Subcutaneous abdominal adipose tissue (tissue), 5 donors: ENCODE measurements around the gene UNC50.
"Not testable (repeated sequence)": the region's sequence is repeated elsewhere in the genome, so short reads cannot be mapped to it uniquely, and the experiment has no call there.

ENCODE experiments used
- H3K27ac ChIP-seq: one replicate; pipeline ENCODE4 v1.7.0; 2013; ENCODE audit warnings: low read depth, mild to moderate bottlenecking, inconsistent platforms, low read length, moderate library complexity
- H3K27me3 ChIP-seq, 5 donors: one replicate each; pipeline ENCODE4 v1.7.0; 2013; ENCODE audit warnings: low read length in 5 of 5, inconsistent platforms in 1 of 5; ENCODE audit not compliant: control insufficient read depth in 5 of 5, insufficient read depth in 4 of 5
- H3K36me3 ChIP-seq, 5 donors: one replicate each; pipeline ENCODE4 v1.7.0; 2013; ENCODE audit warnings: low read length in 5 of 5; ENCODE audit not compliant: control insufficient read depth in 5 of 5, insufficient read depth in 5 of 5
- H3K4me1 ChIP-seq, 5 donors: one replicate each; pipeline ENCODE4 v1.7.0; 2013; ENCODE audit warnings: low read length in 5 of 5, mild to moderate bottlenecking in 3 of 5, moderate library complexity in 1 of 5; ENCODE audit not compliant: control insufficient read depth in 5 of 5, insufficient read depth in 5 of 5
- H3K4me3 ChIP-seq, 5 donors: one replicate each; pipeline ENCODE4 v1.7.0; 2013; ENCODE audit warnings: low read length in 5 of 5, low read depth in 1 of 5
- H3K9ac ChIP-seq, 5 donors: one replicate each; pipeline ENCODE4 v1.7.0; 2013; ENCODE audit warnings: low read length in 5 of 5, mild to moderate bottlenecking in 4 of 5, moderate library complexity in 3 of 5
- H3K9me3 ChIP-seq, 5 donors: one replicate each; pipeline ENCODE4 v1.7.0; 2013; ENCODE audit warnings: low read length in 5 of 5; ENCODE audit not compliant: control insufficient read depth in 5 of 5
- donor health status: healthy.
- donor health status: healthy.
- donor health status: healthy.
- donor health status: healthy.
- donor health status: healthy.

UNC50 gene

GRCh38 chr2:98586551-98587140 is 21.7 kb upstream of the UNC50 start:
- Histone ChIP-seq H3K9me3 (no peaks in the 10 kb centered on the region), H3K4me3 (no peak overlapping the region), H3K9ac (no peak overlapping the region), H3K27me3 (no peaks in the 10 kb centered on the region), H3K4me1 (no peaks in the 10 kb centered on the region), H3K27ac (no peak overlapping the region), H3K36me3 (peaks cover 24 to 73% (median 39%) of the 10 kb centered on the region in 5 donors)

GRCh38 chr2:98588880-98589431 is 19.4 kb upstream of the UNC50 start:
- no peaks in the 10 kb centered on the region for H3K9me3 ChIP-seq
- H3K9ac ChIP-seq = no peak overlapping the region
- peaks cover 12 to 68% (median 25%) of the 10 kb centered on the region in 5 donors for H3K36me3 ChIP-seq
- H3K4me1 ChIP-seq = no peaks in the 10 kb centered on the region
- H3K27ac ChIP-seq = no peak overlapping the region
- no peak overlapping the region for H3K4me3 ChIP-seq
- H3K27me3 ChIP-seq = no peaks in the 10 kb centered on the region

DNA sequence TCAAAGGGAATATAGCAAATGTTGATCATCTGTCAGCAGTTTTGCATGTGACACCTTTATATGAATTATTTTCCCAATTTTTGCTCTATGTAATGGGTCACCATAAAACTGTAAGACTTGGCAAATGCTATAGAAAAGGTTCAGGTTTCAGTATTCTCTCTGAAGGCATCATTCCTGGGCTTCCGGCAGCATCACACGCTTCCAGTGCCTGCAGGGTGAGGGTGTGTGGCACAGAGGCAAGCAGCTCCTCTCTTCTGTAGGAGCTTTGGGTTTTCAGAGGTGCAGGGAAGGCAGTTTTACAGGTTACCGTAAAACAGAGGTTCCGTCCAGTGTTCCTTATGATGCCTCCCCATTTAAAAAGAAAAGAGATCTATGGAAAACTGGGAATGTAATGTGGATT is 18.9 kb upstream of the UNC50 start:
- no peaks in the 10 kb centered on the region for H3K27me3 ChIP-seq
- peaks cover 12 to 62% (median 20%) of the 10 kb centered on the region in 5 donors for H3K36me3 ChIP-seq
- H3K4me3 ChIP-seq = no peak overlapping the region

DNA sequence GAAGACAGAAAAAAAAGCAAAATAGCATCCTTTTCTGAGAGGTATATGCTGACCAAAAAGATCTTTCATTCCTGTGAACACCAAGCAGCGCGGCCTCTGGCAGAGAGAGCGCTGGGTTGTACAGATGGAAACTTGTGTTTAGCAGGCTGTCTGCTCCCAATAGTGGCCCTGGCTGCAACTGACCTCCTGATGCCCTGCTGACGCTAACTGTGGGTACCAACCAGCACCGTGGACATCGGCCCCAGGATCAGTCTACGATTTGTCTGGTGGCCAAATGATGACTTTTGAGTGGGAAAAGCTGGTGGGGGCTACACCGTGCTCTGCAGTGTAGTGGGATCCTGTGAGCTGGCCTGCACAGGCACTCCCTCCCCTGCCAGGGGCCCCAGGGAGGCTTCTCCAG is 15.8 kb upstream of the UNC50 start:
- no peaks in the 10 kb centered on the region for H3K9me3 ChIP-seq
- H3K4me3 ChIP-seq = no peak overlapping the region
- H3K4me1 ChIP-seq = no peaks in the 10 kb centered on the region
- no peak overlapping the region for H3K9ac ChIP-seq
- H3K27ac ChIP-seq = no peak overlapping the region
- H3K36me3 ChIP-seq = peaks cover 8 to 43% (median 19%) of the 10 kb centered on the region in 5 donors
- H3K27me3 ChIP-seq = no peaks in the 10 kb centered on the region

More for the DNA sequence above, 18.9 kb upstream of the UNC50 start:
- Histone ChIP-seq H3K4me1 (no peaks in the 10 kb centered on the region), H3K27ac (no peak overlapping the region), H3K9ac (no peak overlapping the region), H3K9me3 (no peaks in the 10 kb centered on the region)

GRCh38 chr2:98594665-98595064 is 13.7 kb upstream of the UNC50 start:
- H3K27me3 ChIP-seq, H3K9me3 ChIP-seq, H3K4me3 ChIP-seq, H3K9ac ChIP-seq, H3K27ac ChIP-seq, H3K4me1 ChIP-seq: not testable (repeated sequence)
- H3K36me3 ChIP-seq = peaks cover 15 to 43% (median 26%) of the 10 kb centered on the region in 5 donors

DNA sequence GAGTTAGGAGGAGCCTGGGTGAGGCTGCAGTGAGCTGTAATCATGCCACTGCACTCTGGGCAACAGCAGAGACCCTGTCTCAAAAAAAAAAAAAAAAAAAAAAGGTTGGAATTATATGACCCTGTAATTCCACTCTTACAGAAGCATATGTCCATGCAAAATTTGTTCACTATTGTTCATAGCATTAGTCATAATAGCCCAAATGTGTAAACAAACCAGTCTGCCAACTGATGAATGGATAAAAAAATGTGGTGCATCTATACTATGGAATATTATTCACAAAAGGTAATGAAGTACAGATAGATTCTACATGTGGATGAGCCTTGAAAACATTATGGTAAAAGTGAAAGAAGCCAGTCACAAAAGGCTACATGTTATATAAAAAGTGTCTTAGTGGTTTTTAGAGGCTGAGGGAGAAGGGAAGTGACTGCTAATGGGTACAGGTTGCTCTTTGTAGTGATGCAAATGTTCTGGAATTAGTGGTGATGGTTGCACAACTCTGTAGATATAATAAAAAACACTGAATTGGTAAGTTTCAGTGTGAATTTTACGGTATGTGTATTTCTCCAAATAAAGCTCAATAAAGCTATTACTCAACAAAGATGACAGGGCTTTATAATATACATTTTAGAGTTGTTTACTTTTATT is 9.5 kb upstream of the UNC50 start:
- no peak overlapping the region for H3K9ac ChIP-seq
- H3K4me1 ChIP-seq = no peaks in the 10 kb centered on the region
- H3K9me3 ChIP-seq = no peaks in the 10 kb centered on the region
- H3K4me3 ChIP-seq = no peak overlapping the region
- no peak overlapping the region for H3K27ac ChIP-seq
- H3K27me3 ChIP-seq = no peaks in the 10 kb centered on the region
- peaks cover 33 to 53% (median 38%) of the 10 kb centered on the region in 5 donors for H3K36me3 ChIP-seq

DNA sequence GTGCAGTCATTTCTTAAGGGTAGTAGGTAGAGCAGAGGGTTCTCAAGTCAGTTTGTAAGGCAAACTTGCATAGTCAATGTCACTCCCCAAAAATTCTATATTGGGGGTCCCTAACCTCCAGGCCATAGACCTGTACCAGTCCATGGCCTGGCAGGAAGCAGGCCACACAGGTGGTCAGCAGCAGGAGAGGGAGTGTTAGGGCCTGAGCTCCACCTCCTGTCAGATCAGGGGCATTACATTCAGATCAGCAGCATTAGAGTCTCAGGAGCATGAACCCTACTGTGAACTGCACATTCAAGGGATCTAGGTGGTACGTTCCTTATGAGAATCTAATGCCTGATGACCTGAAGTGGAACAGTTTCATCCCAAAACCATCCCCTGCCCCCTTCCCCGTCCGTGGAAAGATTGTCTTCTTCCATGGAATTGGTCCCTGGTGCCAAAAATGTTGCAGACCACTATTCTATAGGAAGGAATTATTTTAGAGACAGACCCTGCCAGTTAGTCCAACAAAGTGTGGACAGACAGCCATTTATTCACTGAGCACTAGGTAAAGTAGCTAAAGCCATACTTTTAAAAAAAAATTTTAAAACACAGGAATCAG is 6.8 kb upstream of the UNC50 start:
- H3K9ac ChIP-seq = no peak overlapping the region
- peaks cover 2 to 11% (median 7%) of the 10 kb centered on the region in 5 donors for H3K4me1 ChIP-seq
- no peak overlapping the region for H3K4me3 ChIP-seq
- no peak overlapping the region for H3K27ac ChIP-seq
- H3K36me3 ChIP-seq = peaks cover 33 to 49% (median 38%) of the 10 kb centered on the region in 5 donors
- H3K27me3 ChIP-seq = no peaks in the 10 kb centered on the region
- no peaks in the 10 kb centered on the region for H3K9me3 ChIP-seq

DNA sequence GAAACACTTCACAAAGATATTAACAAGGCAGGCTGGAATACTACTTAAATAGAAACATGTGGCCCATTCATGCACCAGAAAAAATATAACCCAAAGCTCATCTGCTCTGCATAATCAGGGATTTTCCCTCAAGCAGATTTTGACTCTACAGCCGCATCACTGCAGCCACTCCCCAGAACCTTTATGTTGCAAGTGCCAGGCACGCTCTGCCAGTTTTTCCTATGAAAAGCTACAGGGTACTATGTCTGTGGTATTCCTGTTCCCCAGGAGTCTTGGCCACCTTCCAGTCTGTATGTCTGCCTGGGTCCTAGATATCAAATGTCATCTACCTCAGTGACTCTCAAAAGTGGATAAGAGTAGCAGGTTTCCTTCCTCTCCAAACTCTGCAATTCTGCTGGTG is 3.8 kb upstream of the UNC50 start:
- Histone ChIP-seq H3K36me3 (peaks cover 20 to 38% (median 28%) of the 10 kb centered on the region in 5 donors), H3K9ac (peak overlapping the region in 2 of 5 donors; percentile 4 to 41), H3K27ac (no peak overlapping the region), H3K4me3 (no peak overlapping the region), H3K27me3 (no peaks in the 10 kb centered on the region), H3K4me1 (peaks cover 11 to 29% (median 25%) of the 10 kb centered on the region in 5 donors), H3K9me3 (no peaks in the 10 kb centered on the region)

DNA sequence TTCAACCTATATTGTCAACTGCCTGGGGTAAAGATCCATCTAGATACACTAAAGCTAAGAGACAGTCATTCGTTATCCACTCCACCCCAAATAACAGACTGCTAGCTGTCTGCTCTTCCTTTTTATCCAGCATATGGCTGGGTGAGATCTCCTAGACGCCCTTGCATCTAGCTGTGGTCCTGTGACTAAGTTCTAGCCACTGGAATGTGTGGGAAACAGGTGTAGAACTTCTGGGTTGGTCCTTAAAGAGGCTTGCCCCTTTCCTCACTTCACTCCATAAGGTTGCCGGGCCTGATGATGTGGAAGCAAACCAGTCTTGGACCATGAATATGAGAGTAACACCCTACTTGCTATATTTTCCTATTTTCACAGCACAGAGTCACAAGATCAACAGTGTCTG is 3.3 kb upstream of the UNC50 start:
- Histone ChIP-seq H3K9me3 (no peaks in the 10 kb centered on the region), H3K4me1 (peaks cover 11 to 34% (median 30%) of the 10 kb centered on the region in 5 donors), H3K4me3 (no peak overlapping the region), H3K27me3 (no peaks in the 10 kb centered on the region), H3K27ac (no peak overlapping the region), H3K36me3 (peaks cover 18 to 34% (median 23%) of the 10 kb centered on the region in 5 donors), H3K9ac (peak overlapping the region in 2 of 5 donors; percentile 4 to 5)

DNA sequence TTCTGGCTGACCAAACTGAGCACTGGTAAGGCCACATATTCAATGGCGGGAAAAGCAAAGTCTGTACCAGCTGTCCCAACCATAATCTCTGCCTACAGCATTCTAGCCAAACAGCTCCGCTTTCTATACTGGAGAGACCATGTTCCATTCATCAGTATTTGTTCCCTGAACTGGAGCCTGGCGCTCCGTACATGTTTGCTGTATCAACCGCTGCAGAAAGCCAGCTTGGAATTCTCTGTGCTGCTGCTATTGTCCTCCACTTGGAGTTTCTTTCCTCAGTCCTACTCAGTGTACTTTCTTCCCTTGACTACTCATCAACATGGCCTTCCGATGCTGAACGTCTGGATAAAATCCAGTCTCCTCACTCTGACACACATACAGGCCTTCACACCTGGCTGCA is 2.0 kb upstream of the UNC50 start:
- Histone ChIP-seq H3K9me3 (no peaks in the 10 kb centered on the region), H3K27me3 (no peaks in the 10 kb centered on the region), H3K36me3 (peaks cover 12 to 32% (median 19%) of the 10 kb centered on the region in 5 donors), H3K4me3 (no peak overlapping the region), H3K4me1 (peaks cover 14 to 43% (median 40%) of the 10 kb centered on the region in 5 donors), H3K27ac (no peak overlapping the region), H3K9ac (peak overlapping the region in 2 of 5 donors; percentile 98 to 100)
